ENCODE results near the gene SPPL2B. TPM values are rescaled to one million over a fixed set of nuclear protein-coding genes. Genes with fewer than 3 reads are reported as not detected.

Gene SPPL2B
- total RNA-seq, 1 donor from 2014 or later, result 153 TPM

DNA sequence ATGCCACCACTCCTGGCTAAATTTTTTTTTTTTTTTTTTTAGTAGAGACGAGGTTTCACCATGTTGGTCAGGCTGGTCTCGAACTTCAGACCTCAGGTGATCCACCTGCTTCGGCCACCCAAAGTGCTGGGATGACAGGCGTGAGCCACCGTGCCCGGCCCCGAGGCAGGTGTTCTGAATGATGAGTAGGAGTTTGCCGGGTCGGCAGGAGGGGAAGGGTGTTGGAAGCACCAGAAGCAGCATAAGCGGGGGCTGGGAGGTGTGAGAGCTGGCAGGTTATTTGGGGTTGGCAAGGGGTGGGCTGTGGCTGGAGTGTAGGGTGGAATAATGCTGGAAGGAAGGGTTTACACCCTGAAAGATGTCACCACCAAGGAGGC, 1.8 kb downstream of the SPPL2B start:
- Mint-ChIP-seq H3K9me3 (ENCODE audit: low read depth) (no peaks in the 10 kb centered on the region), H3K4me1 (ENCODE audit: low read depth) (peaks cover 30% of the 10 kb centered on the region), H3K36me3 (ENCODE audit: insufficient read depth) (no peaks in the 10 kb centered on the region), H3K27me3 (no peaks in the 10 kb centered on the region), H3K4me3 (ENCODE audit: low read depth) (peak overlapping the region; percentile 86), H3K27ac (peak overlapping the region; percentile 83)
- TF ChIP-seq, protein P1, sequence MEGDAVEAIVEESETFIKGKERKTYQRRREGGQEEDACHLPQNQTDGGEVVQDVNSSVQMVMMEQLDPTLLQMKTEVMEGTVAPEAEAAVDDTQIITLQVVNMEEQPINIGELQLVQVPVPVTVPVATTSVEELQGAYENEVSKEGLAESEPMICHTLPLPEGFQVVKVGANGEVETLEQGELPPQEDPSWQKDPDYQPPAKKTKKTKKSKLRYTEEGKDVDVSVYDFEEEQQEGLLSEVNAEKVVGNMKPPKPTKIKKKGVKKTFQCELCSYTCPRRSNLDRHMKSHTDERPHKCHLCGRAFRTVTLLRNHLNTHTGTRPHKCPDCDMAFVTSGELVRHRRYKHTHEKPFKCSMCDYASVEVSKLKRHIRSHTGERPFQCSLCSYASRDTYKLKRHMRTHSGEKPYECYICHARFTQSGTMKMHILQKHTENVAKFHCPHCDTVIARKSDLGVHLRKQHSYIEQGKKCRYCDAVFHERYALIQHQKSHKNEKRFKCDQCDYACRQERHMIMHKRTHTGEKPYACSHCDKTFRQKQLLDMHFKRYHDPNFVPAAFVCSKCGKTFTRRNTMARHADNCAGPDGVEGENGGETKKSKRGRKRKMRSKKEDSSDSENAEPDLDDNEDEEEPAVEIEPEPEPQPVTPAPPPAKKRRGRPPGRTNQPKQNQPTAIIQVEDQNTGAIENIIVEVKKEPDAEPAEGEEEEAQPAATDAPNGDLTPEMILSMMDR (IDR thresholded peaks at IDR 0.05; ENCODE audit: unreplicated experiment), result no peak
- DNase-seq (ENCODE audit: low spot score, unreplicated experiment), result no peak

DNA sequence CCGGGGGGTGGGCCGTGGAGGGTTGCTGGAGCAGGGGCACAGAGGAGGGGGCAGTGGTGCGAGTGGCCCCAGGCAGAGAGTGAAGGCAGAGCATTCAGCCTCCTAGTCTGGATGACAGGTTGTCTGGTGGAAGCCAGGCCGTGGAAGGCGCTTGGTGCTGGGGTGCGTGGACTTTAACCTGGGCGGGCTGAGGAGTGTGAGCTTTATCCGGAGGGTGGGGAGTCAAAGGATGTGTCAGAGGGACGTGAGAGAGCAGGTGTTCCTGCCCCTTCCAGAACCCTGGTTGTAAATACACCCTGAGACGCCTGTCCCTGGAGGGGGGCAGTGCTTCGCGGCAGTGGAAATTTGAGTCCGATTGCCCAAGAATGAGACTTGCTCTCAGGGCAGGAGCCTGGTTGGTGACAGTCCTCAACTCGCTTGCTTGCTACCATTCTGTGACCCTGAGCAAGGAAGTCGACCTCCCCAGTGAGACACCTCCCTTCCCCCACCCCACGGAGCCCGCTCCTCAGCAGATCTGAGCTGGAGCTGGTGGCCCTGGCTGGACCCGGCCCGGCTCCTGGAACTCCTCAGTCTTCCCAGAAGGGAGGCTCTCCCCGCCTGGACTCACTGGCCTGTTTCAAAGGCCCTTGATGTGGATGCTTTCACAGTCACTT, 2.3 kb downstream of the SPPL2B start:
- H3K36me3 Mint-ChIP-seq (ENCODE audit: insufficient read depth), result peaks cover 2% of the 10 kb centered on the region
- TF ChIP-seq, protein P1 (IDR thresholded peaks at IDR 0.05; ENCODE audit: unreplicated experiment), result no peak
- peaks cover 30% of the 10 kb centered on the region for H3K4me1 Mint-ChIP-seq (ENCODE audit: low read depth)
- H3K27ac Mint-ChIP-seq, result peak overlapping the region; percentile 83
- H3K27me3 Mint-ChIP-seq, result no peaks in the 10 kb centered on the region
- H3K4me3 Mint-ChIP-seq (ENCODE audit: low read depth), result peak overlapping the region; percentile 86
- no peaks in the 10 kb centered on the region for H3K9me3 Mint-ChIP-seq (ENCODE audit: low read depth)
- no peak for DNase-seq (ENCODE audit: low spot score, unreplicated experiment)

DNA sequence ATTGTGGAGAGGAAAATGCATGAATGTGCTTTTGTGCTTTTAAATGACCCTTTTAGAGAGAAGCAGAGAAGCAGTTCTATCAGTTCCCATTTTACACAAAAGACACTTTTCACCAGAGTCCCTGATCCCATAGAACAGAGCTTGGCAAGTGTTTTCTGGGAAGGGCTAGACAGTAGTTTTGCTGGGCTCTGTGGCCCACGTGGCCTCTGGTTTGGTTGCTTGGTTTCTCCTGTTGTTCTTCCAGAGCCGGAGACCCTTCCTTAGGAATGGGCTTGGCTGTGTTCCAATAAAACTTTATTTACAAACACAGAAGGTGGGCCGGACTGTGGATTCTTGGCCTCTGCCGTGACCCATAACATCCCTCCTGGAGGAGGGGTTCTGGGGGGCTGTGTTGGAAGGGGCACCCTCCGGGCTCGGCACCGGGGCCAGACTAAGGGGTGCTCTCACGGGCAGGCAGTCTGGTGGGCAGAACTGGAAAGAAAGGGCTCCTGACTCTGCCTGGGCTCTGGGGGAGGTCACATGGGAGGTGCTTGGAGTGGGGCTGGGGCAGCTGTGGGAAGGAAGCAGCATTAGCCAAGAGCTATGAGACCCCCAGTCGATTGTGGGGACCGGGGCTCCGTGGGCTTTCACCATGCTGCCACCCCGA, 3.2 kb downstream of the SPPL2B start:
- TF ChIP-seq, protein P1 (IDR thresholded peaks at IDR 0.05; ENCODE audit: unreplicated experiment), result no peak
- Mint-ChIP-seq H3K4me1 (ENCODE audit: low read depth) (peaks cover 31% of the 10 kb centered on the region), H3K36me3 (ENCODE audit: insufficient read depth) (peaks cover 3% of the 10 kb centered on the region), H3K4me3 (ENCODE audit: low read depth) (no peak overlapping the region), H3K27ac (peak overlapping the region; percentile 83), H3K9me3 (ENCODE audit: low read depth) (no peaks in the 10 kb centered on the region), H3K27me3 (no peaks in the 10 kb centered on the region)
- no peak for DNase-seq (ENCODE audit: low spot score, unreplicated experiment)

DNA sequence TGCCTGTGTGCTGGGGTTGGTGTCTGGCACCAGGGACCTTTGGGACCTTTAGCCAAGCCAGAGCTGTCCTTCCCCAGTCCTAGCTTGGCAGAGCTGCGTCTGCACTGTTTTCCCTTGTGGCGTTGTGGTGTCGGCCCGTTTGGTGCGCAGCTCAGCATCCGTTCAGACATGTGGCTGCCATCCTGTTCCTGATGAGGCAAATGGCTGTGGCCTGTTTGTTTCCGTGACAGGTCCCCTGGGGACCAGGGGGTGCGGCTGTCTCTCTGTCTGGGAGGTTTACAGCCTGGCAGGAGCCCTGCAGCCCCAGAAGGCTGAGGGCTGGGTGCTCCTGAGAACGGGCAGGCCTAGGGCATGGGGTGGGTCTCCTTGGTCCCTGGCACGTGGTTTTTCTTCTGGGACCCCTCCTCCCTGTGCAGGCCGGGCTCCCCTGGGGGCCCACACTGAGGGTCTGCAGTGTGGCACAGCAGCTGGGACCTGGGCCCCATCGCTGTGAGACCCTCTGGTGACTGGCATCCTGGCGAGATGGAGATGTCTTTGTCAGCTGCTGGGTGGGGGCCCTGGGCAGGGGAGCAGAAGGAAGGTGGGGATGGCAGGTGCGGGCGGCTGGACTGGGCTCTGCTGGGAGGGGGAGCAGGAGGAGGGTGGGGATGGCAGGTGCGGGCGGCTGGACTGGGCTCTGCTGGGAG, 4.0 kb downstream of the SPPL2B start:
- Mint-ChIP-seq H3K36me3 (ENCODE audit: insufficient read depth) (peaks cover 3% of the 10 kb centered on the region), H3K4me3 (ENCODE audit: low read depth) (no peak overlapping the region), H3K4me1 (ENCODE audit: low read depth) (peaks cover 29% of the 10 kb centered on the region), H3K9me3 (ENCODE audit: low read depth) (no peaks in the 10 kb centered on the region), H3K27me3 (no peaks in the 10 kb centered on the region), H3K27ac (peak overlapping the region; percentile 64)
- TF ChIP-seq, protein P1 (IDR thresholded peaks at IDR 0.05; ENCODE audit: unreplicated experiment), result no peak
- DNase-seq (ENCODE audit: low spot score, unreplicated experiment), result no peak

DNA sequence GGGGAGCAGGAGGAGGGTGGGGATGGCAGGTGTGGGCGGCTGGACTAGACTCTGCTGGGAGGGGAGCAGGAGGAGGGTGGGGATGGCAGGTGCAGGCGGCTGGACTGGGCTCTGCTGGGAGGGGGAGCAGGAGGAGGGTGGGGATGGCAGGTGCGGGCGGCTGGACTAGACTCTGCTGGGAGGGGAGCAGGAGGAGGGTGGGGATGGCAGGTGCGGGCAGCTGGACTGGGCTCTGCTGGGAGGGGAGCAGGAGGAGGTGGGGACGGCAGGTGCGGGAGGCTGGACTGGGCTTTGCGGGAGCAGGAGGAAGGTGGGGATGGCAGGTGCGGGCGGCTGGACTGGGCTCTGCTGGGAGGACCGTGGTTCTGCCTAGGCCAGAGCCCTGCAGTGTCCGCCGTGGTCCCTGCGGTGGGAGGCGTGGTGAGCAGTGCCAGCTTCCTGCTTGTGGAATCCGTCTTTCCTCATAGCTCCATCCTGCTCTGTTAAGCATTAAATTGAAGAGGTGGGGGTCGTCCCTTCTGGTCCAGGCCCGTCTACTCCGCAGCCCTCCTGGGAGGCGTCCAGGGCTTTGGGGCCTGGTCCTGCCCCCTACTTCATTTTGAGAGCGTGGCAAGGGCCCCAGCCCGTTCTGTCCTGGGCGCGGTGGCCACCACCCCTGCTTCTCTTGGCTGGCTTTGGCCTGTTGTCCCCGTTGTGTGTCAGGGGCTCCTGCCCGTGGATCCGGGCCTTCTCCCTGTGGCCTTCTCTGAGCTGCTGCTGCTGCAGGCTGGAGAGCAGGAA, 4.7 kb downstream of the SPPL2B start:
- no peaks in the 10 kb centered on the region for H3K9me3 Mint-ChIP-seq (ENCODE audit: low read depth)
- H3K4me3 Mint-ChIP-seq (ENCODE audit: low read depth), result no peak overlapping the region
- H3K4me1 Mint-ChIP-seq (ENCODE audit: low read depth), result peaks cover 26% of the 10 kb centered on the region
- TF ChIP-seq, protein P1 (IDR thresholded peaks at IDR 0.05; ENCODE audit: unreplicated experiment), result no peak
- peaks cover 3% of the 10 kb centered on the region for H3K36me3 Mint-ChIP-seq (ENCODE audit: insufficient read depth)
- DNase-seq (ENCODE audit: low spot score, unreplicated experiment), result no peak
- no peak overlapping the region for H3K27ac Mint-ChIP-seq
- no peaks in the 10 kb centered on the region for H3K27me3 Mint-ChIP-seq

Data from progenitor cell of endocrine pancreas (in vitro differentiated cells).